ENCODE data around the gene KCNJ14.

KCNJ14 gene

GRCh38 chr19:48509467-48510194, 54.3 kb downstream of the KCNJ14 start:
- DNase-seq, result no peak

- peak; percentile 47 to 67 (median 58) for DNase-seq
Observed at GRCh38 chr19:48510421-48511268, 55.3 kb downstream of the KCNJ14 start.

GRCh38 chr19:48511321-48511731, 56.0 kb downstream of the KCNJ14 start:
- no peak for DNase-seq

GRCh38 chr19:48511800-48512503, 56.6 kb downstream of the KCNJ14 start, which contains the start of gene LMTK3:
LMTK3 (minus strand) TSS chr19:48511835; CDS start chr19:48511576, 259 bp downstream.
- peak; percentile 40 to 78 (median 59) for DNase-seq

GRCh38 chr19:48512504-48513288, 57.3 kb downstream of the KCNJ14 start:
- no peak for DNase-seq

- peak in 3 of 4 experiments; percentile 43 to 50 (median 47) for DNase-seq
Observed at GRCh38 chr19:48513289-48514122, 58.1 kb downstream of the KCNJ14 start.

- no peak for DNase-seq
Observed at GRCh38 chr19:48514123-48514458, 58.7 kb downstream of the KCNJ14 start.

GRCh38 chr19:48516536-48516935, 61.2 kb downstream of the KCNJ14 start:
- no peak for DNase-seq

All from activated CD4-positive, CD25-positive, alpha-beta regulatory T cell (primary cell).